ENCODE results near the gene SIRPA.

DNA sequence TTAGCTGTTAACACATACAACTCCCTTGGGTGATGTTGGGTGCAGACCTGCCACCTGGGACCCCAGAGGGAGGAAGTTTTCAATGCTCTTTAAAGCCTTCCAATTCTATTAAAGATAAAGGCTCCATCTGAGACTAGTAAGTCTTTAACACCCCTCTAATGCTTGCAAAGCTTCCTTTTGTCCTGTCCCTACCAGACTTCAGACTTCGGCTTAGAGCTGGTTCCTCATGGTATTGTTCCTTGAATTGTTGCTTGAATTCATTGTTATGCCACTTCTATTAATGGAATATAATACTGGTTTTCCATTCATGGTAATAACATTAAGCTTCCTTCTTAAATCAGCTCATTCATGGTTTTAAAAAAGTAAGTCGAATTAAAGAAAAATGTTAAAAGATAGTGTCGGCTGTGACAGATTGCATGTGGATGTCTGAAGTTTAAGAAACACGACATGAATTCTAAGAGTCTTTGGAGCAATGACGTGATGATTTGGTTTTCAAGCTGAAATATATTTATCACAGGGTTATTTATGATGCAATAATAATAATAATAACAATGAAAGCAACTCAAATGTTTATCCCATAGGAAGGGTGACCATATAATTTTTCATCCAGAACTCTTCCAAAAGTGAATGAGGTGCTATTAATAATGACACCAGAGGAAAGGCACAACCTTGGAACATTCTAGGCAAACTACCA, 76.8 kb downstream of the SIRPA start:
- TF ChIP-seq CTCF (conservative IDR thresholded peaks at IDR 0.05 in 1 of 2, IDR thresholded peaks at IDR 0.05 in 1 of 2; ENCODE audit: low read depth in 1 of 2, low read length in 2 of 2) (no peak), EZH2 (IDR thresholded peaks at IDR 0.05; ENCODE audit: low read length, missing control alignments) (no peak)

Measured in fibroblast of lung (primary cell).